HEK293 (cell line): ENCODE measurements around the gene NLRP1.

Source experiments
- TRIM28 ChIP-seq: IDR thresholded peaks from 2 replicates; pipeline ENCODE4 v1.6.1; 2011; ENCODE audit warnings: low read length, control low read depth, borderline replicate concordance
- YY1 ChIP-seq: fragments of 450-650 bp; formaldehyde crosslinking; IDR thresholded peaks from 2 replicates; pipeline ENCODE4 v1.5.1; 2018; ENCODE audit warnings: missing biosample characterization, missing genetic modification characterization
- ZBTB1 ChIP-seq: fragments of 450-650 bp; formaldehyde crosslinking; IDR thresholded peaks from 2 replicates; pipeline ENCODE4 v1.5.1; 2016; ENCODE audit warnings: missing biosample characterization, missing genetic modification characterization
- ZBTB20 ChIP-seq: fragments of 450-650 bp; formaldehyde crosslinking; IDR thresholded peaks from 2 replicates; pipeline ENCODE4 v1.5.1; 2016; ENCODE audit warnings: missing biosample characterization, missing genetic modification characterization
- ZNF274 ChIP-seq, 2 experiments: fragments of 200-500 bp in 1 of 2; fragments of 450-650 bp in 1 of 2; sonication (Bioruptor generic) in 1 of 2; formaldehyde crosslinking in 1 of 2; IDR thresholded peaks; 2 replicates each; pipeline versions ENCODE4 v1.5.1 to v1.6.1; 2014 to 2016; ENCODE audit warnings: borderline replicate concordance in 1 of 2, inconsistent platforms in 1 of 2, low read length in 1 of 2, missing biosample characterization in 1 of 2, missing genetic modification characterization in 1 of 2
- ZNF311 ChIP-seq: fragments of 450-650 bp; formaldehyde crosslinking; IDR thresholded peaks from 2 replicates; pipeline ENCODE4 v1.5.1; 2017; ENCODE audit warnings: missing biosample characterization, missing genetic modification characterization, borderline replicate concordance
- ZNF324 ChIP-seq: fragments of 450-650 bp; formaldehyde crosslinking; IDR thresholded peaks from 2 replicates; pipeline ENCODE4 v1.5.1; 2016; ENCODE audit warnings: missing biosample characterization, missing genetic modification characterization
- ZNF423 ChIP-seq: fragments of 450-650 bp; formaldehyde crosslinking; IDR thresholded peaks from 2 replicates; pipeline ENCODE4 v1.5.1; 2016; ENCODE audit warnings: missing biosample characterization, missing genetic modification characterization
- ZNF449 ChIP-seq: fragments of 450-650 bp; formaldehyde crosslinking; IDR thresholded peaks from 2 replicates; pipeline ENCODE4 v1.5.1; 2017; ENCODE audit warnings: missing biosample characterization, mild to moderate bottlenecking, missing genetic modification characterization, moderate library complexity
- ZNF558 ChIP-seq: fragments of 450-650 bp; formaldehyde crosslinking; IDR thresholded peaks from 2 replicates; pipeline ENCODE4 v1.5.1; 2016; ENCODE audit warnings: missing biosample characterization, missing genetic modification characterization
- ZNF670 ChIP-seq: fragments of 450-650 bp; formaldehyde crosslinking; IDR thresholded peaks from 2 replicates; pipeline ENCODE4 v1.5.1; 2016; ENCODE audit warnings: missing biosample characterization, missing genetic modification characterization, low read depth
- ZSCAN23 ChIP-seq: fragments of 450-650 bp; formaldehyde crosslinking; IDR thresholded peaks from 2 replicates; pipeline ENCODE4 v1.5.1; 2016; ENCODE audit warnings: missing biosample characterization, missing genetic modification characterization
- TF ChIP-seq, protein P1 (sequence below): fragments of 450-650 bp; formaldehyde crosslinking; IDR thresholded peaks from 2 replicates; pipeline ENCODE4 v1.5.1; 2016; ENCODE audit warnings: missing biosample characterization, missing genetic modification characterization
- TF ChIP-seq, protein P2 (sequence below): fragments of 450-650 bp; formaldehyde crosslinking; IDR thresholded peaks from 2 replicates; pipeline ENCODE4 v1.5.1; 2016; ENCODE audit warnings: missing biosample characterization, missing genetic modification characterization

DNA sequence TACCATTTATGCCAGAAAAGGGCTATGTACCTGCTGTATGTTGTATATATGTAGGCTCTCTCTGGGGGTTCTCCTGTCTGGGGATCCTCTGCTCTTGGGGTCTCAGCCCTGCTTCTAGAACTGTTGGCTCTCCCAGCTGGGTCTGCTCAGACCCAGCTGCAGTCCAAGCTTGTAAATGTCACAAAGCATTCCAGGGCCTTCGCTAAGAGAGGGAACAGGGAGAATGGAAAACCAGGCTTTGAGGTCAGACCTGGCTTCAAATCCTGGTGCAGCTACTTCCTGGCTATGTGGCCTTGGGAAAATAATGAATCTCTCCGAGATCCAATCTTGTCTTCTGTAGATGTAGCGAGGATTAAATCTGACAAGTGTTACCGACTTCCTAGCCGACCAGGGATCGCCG is 44.0 kb downstream of the NLRP1 start:
- no peak for TF ChIP-seq ZBTB1 (tag by site-specific recombination)
- TF ChIP-seq, protein P1, sequence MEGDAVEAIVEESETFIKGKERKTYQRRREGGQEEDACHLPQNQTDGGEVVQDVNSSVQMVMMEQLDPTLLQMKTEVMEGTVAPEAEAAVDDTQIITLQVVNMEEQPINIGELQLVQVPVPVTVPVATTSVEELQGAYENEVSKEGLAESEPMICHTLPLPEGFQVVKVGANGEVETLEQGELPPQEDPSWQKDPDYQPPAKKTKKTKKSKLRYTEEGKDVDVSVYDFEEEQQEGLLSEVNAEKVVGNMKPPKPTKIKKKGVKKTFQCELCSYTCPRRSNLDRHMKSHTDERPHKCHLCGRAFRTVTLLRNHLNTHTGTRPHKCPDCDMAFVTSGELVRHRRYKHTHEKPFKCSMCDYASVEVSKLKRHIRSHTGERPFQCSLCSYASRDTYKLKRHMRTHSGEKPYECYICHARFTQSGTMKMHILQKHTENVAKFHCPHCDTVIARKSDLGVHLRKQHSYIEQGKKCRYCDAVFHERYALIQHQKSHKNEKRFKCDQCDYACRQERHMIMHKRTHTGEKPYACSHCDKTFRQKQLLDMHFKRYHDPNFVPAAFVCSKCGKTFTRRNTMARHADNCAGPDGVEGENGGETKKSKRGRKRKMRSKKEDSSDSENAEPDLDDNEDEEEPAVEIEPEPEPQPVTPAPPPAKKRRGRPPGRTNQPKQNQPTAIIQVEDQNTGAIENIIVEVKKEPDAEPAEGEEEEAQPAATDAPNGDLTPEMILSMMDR, result no peak
- no peak for TF ChIP-seq ZSCAN23 (tag by site-specific recombination)
- TF ChIP-seq ZNF311 (tag by site-specific recombination), result no peak
- TF ChIP-seq ZBTB20 (tag by site-specific recombination), result no peak
- TF ChIP-seq, protein P2, sequence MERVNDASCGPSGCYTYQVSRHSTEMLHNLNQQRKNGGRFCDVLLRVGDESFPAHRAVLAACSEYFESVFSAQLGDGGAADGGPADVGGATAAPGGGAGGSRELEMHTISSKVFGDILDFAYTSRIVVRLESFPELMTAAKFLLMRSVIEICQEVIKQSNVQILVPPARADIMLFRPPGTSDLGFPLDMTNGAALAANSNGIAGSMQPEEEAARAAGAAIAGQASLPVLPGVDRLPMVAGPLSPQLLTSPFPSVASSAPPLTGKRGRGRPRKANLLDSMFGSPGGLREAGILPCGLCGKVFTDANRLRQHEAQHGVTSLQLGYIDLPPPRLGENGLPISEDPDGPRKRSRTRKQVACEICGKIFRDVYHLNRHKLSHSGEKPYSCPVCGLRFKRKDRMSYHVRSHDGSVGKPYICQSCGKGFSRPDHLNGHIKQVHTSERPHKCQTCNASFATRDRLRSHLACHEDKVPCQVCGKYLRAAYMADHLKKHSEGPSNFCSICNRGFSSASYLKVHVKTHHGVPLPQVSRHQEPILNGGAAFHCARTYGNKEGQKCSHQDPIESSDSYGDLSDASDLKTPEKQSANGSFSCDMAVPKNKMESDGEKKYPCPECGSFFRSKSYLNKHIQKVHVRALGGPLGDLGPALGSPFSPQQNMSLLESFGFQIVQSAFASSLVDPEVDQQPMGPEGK (tag by site-specific recombination), result no peak
- no peak for TF ChIP-seq ZNF274 (IDR thresholded peaks at IDR 0.05; ENCODE audit: low read length)
- no peak for TF ChIP-seq ZNF274 (tag by site-specific recombination; IDR thresholded peaks at IDR 0.05; ENCODE audit: borderline replicate concordance)
- no peak for TF ChIP-seq ZNF670 (tag by site-specific recombination)
- TF ChIP-seq ZNF449, result no peak
- TF ChIP-seq ZNF558 (tag by site-specific recombination), result no peak
- TF ChIP-seq YY1 (tag by site-specific recombination), result no peak
- no peak for TF ChIP-seq ZNF423
- TF ChIP-seq ZNF324 (tag by site-specific recombination), result no peak
- TF ChIP-seq TRIM28, result no peak
